ENCODE results near the gene C7orf33. TPM values are rescaled to one million over a fixed set of nuclear protein-coding genes. Genes with fewer than 3 reads are reported as not detected.
A peak's percentile ranks its signal among the peaks of the same experiment; 100 is the strongest.

Gene C7orf33
- total and polyA plus RNA-seq, 4 donors: not detected

GRCh38 chr7:148547951-148548350, 42.6 kb upstream of the C7orf33 start:
- no peak for DNase-seq (ENCODE audit: low spot score)

GRCh38 chr7:148553979-148554378, 36.6 kb upstream of the C7orf33 start:
- H3K36me3 ChIP-seq (ENCODE audit: control insufficient read depth in 4 of 4, insufficient read depth in 3 of 4, low read depth in 1 of 4, low read length in 3 of 4): no peaks in the 10 kb centered on the region
- no peaks in the 10 kb centered on the region for H3K27me3 ChIP-seq (ENCODE audit: control insufficient read depth in 4 of 4, insufficient read depth in 4 of 4, low read length in 3 of 4)
- DNase-seq (ENCODE audit: low spot score): no peak
- TF ChIP-seq NR2F2 (IDR thresholded peaks at IDR 0.05): no peak
- no peak for TF ChIP-seq FOXA2 (IDR thresholded peaks at IDR 0.05)
- no peak for TF ChIP-seq HNF4A (conservative IDR thresholded peaks at IDR 0.05)
- TF ChIP-seq TAF1 (conservative IDR thresholded peaks at IDR 0.05): no peak
- TF ChIP-seq HNF4G (IDR thresholded peaks at IDR 0.05): no peak
- no peak for TF ChIP-seq FOXA1 (IDR thresholded peaks at IDR 0.05)
- TF ChIP-seq ZBTB33 (IDR thresholded peaks at IDR 0.05): no peak
- TF ChIP-seq, protein P1, sequence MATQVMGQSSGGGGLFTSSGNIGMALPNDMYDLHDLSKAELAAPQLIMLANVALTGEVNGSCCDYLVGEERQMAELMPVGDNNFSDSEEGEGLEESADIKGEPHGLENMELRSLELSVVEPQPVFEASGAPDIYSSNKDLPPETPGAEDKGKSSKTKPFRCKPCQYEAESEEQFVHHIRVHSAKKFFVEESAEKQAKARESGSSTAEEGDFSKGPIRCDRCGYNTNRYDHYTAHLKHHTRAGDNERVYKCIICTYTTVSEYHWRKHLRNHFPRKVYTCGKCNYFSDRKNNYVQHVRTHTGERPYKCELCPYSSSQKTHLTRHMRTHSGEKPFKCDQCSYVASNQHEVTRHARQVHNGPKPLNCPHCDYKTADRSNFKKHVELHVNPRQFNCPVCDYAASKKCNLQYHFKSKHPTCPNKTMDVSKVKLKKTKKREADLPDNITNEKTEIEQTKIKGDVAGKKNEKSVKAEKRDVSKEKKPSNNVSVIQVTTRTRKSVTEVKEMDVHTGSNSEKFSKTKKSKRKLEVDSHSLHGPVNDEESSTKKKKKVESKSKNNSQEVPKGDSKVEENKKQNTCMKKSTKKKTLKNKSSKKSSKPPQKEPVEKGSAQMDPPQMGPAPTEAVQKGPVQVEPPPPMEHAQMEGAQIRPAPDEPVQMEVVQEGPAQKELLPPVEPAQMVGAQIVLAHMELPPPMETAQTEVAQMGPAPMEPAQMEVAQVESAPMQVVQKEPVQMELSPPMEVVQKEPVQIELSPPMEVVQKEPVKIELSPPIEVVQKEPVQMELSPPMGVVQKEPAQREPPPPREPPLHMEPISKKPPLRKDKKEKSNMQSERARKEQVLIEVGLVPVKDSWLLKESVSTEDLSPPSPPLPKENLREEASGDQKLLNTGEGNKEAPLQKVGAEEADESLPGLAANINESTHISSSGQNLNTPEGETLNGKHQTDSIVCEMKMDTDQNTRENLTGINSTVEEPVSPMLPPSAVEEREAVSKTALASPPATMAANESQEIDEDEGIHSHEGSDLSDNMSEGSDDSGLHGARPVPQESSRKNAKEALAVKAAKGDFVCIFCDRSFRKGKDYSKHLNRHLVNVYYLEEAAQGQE (IDR thresholded peaks at IDR 0.05): no peak
- TF ChIP-seq RAD21 (IDR thresholded peaks at IDR 0.05): no peak
- TF ChIP-seq YY1 (IDR thresholded peaks at IDR 0.05): no peak
- TF ChIP-seq SP1 (IDR thresholded peaks at IDR 0.05): no peak
- TF ChIP-seq, protein P2, sequence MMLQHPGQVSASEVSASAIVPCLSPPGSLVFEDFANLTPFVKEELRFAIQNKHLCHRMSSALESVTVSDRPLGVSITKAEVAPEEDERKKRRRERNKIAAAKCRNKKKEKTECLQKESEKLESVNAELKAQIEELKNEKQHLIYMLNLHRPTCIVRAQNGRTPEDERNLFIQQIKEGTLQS (IDR thresholded peaks at IDR 0.05): no peak
- TF ChIP-seq JUND (IDR thresholded peaks at IDR 0.05): no peak
- no peak for TF ChIP-seq RXRA (IDR thresholded peaks at IDR 0.05)
- no peak for TF ChIP-seq EGR1 (IDR thresholded peaks at IDR 0.05; ENCODE audit: low read depth in 2 of 2)
- TF ChIP-seq, protein P3, sequence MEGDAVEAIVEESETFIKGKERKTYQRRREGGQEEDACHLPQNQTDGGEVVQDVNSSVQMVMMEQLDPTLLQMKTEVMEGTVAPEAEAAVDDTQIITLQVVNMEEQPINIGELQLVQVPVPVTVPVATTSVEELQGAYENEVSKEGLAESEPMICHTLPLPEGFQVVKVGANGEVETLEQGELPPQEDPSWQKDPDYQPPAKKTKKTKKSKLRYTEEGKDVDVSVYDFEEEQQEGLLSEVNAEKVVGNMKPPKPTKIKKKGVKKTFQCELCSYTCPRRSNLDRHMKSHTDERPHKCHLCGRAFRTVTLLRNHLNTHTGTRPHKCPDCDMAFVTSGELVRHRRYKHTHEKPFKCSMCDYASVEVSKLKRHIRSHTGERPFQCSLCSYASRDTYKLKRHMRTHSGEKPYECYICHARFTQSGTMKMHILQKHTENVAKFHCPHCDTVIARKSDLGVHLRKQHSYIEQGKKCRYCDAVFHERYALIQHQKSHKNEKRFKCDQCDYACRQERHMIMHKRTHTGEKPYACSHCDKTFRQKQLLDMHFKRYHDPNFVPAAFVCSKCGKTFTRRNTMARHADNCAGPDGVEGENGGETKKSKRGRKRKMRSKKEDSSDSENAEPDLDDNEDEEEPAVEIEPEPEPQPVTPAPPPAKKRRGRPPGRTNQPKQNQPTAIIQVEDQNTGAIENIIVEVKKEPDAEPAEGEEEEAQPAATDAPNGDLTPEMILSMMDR (IDR thresholded peaks at IDR 0.05; ENCODE audit: low read depth, low read length, missing input control): no peak
- no peak for TF ChIP-seq GABPA (IDR thresholded peaks at IDR 0.05 in 1 of 2, conservative IDR thresholded peaks at IDR 0.05 in 1 of 2)
- TF ChIP-seq, protein P4, sequence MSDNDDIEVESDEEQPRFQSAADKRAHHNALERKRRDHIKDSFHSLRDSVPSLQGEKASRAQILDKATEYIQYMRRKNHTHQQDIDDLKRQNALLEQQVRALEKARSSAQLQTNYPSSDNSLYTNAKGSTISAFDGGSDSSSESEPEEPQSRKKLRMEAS (IDR thresholded peaks at IDR 0.05): no peak
- no peak overlapping the region for H3K27ac ChIP-seq (ENCODE audit: low read depth in 1 of 2, low read length in 2 of 2)
- WGBS: 95% methylated on average over 3 of the region's 3 CpGs
- H3K4me1 ChIP-seq (ENCODE audit: control insufficient read depth in 4 of 4, insufficient read depth in 4 of 4, low read length in 3 of 4): no peaks in the 10 kb centered on the region
- no peak overlapping the region for H3K4me3 ChIP-seq (ENCODE audit: low read depth in 1 of 3, low read length in 3 of 3)
- H3K9ac ChIP-seq (ENCODE audit: low read depth in 1 of 2, low read length in 2 of 2): no peak overlapping the region
- H3K9me3 ChIP-seq (ENCODE audit: control insufficient read depth in 4 of 4, low read length in 3 of 4): peaks cover 0 to 3% (median 0%) of the 10 kb centered on the region in 4 donors

More at GRCh38 chr7:148547951-148548350, 42.6 kb upstream of the C7orf33 start:
- H3K9ac ChIP-seq (ENCODE audit: low read depth in 1 of 2, low read length in 2 of 2): no peak overlapping the region
- H3K4me1 ChIP-seq (ENCODE audit: control insufficient read depth in 4 of 4, insufficient read depth in 4 of 4, low read length in 3 of 4): no peaks in the 10 kb centered on the region
- 71% methylated on average over 5 of the region's 5 CpGs for WGBS
- H3K27ac ChIP-seq (ENCODE audit: low read depth in 1 of 2, low read length in 2 of 2): no peak overlapping the region
- H3K4me3 ChIP-seq (ENCODE audit: low read depth in 1 of 3, low read length in 3 of 3): no peak overlapping the region
- no peaks in the 10 kb centered on the region for H3K27me3 ChIP-seq (ENCODE audit: control insufficient read depth in 4 of 4, insufficient read depth in 4 of 4, low read length in 3 of 4)
- H3K9me3 ChIP-seq (ENCODE audit: control insufficient read depth in 4 of 4, low read length in 3 of 4): peaks cover 0 to 3% (median 0%) of the 10 kb centered on the region in 4 donors
- no peaks in the 10 kb centered on the region for H3K36me3 ChIP-seq (ENCODE audit: control insufficient read depth in 4 of 4, insufficient read depth in 3 of 4, low read depth in 1 of 4, low read length in 3 of 4)
- TF ChIP-seq RXRA (IDR thresholded peaks at IDR 0.05) (peak; percentile 23 to 70), TAF1 (conservative IDR thresholded peaks at IDR 0.05) (no peak)

All from liver (tissue), 9 donors.